Panc1 (cell line): ENCODE data around the gene TNFRSF11A. TPM values are rescaled to one million over a fixed set of nuclear protein-coding genes. Genes with fewer than 3 reads are reported as not detected.

Experiments used
- ATAC-seq: fragments of 200-7000 bp; cut with Tn5 transposase; 2 replicates; pipeline ENCODE4 v1.9.1; 2020; ENCODE audit warnings: mild to moderate bottlenecking, moderate library complexity
- BruUV-seq: library from RNA; stranded (reverse); fragments of 400-500 nt; replicated peaks from 2 replicates; lab custom pipeline; 2021; lab: Mats Ljungman, UMichigan
- CTCF ChIA-PET: fragments of 300-600 bp; sonication (Branson Sonifier 250); formaldehyde crosslinking; loops from one replicate; lab custom pipeline; 2022; ENCODE audit warnings: antibody characterized with exemption; lab: Charles Lee
- POLR2A ChIA-PET: fragments of 300-600 bp; sonication (Branson Sonifier 250); formaldehyde crosslinking; loops from one replicate; lab custom pipeline; 2022; ENCODE audit warnings: antibody characterized with exemption; lab: Charles Lee
- DNase-seq: peaks from one replicate; pipeline ENCODE4 v3.0.0-alpha.2; 2010; ENCODE audit warnings: low read depth, low spot score
- H3K27ac ChIP-seq: 2 replicates; pipeline ENCODE4 v1.5.1; 2011; ENCODE audit warnings: mild to moderate bottlenecking, low read length, inconsistent platforms
- H3K27me3 ChIP-seq: fragments of 200-500 bp; sonication (Bioruptor generic); 2 replicates; pipeline ENCODE4 v1.6.0; 2014; ENCODE audit warnings: low read length, inconsistent platforms; ENCODE audit not compliant: control insufficient read depth, insufficient read depth
- H3K36me3 ChIP-seq: fragments of 200-500 bp; sonication (Bioruptor generic); 2 replicates; pipeline ENCODE4 v1.5.1; 2014; ENCODE audit warnings: inconsistent platforms, mild to moderate bottlenecking, low read length, moderate library complexity; ENCODE audit not compliant: control insufficient read depth, insufficient read depth
- H3K4me1 ChIP-seq: 2 replicates; pipeline ENCODE4 v1.5.1; 2011; ENCODE audit warnings: inconsistent platforms, mild to moderate bottlenecking, low read length, moderate library complexity; ENCODE audit not compliant: control insufficient read depth, insufficient read depth
- H3K4me3 ChIP-seq, 2 experiments: 2 replicates each; pipeline ENCODE4 v1.5.1; 2011 to 2012; ENCODE audit warnings: low read depth in 2 of 2, low read length in 2 of 2, mild to moderate bottlenecking in 2 of 2, inconsistent platforms in 1 of 2, moderate library complexity in 1 of 2
- H3K9me3 ChIP-seq: fragments of 200-500 bp; sonication (Bioruptor generic); 2 replicates; pipeline ENCODE4 v1.5.1; 2014; ENCODE audit warnings: low read depth, mild to moderate bottlenecking, inconsistent platforms, low read length, moderate library complexity; ENCODE audit not compliant: control insufficient read depth, insufficient read depth
- CTCF ChIP-seq: fragments of 450-650 bp; IDR thresholded peaks from 2 replicates; pipeline ENCODE4 v1.5.1; 2017; ENCODE audit warnings: mild to moderate bottlenecking
- POLR2AphosphoS5 ChIP-seq: IDR thresholded peaks from 2 replicates; pipeline ENCODE4 v1.6.1; 2012; ENCODE audit warnings: mild to moderate bottlenecking, low read depth, low read length, moderate library complexity
- SIN3A ChIP-seq: IDR thresholded peaks from 2 replicates; pipeline ENCODE4 v1.6.1; 2012; ENCODE audit warnings: low read depth, mild to moderate bottlenecking, low read length, moderate library complexity, borderline replicate concordance; ENCODE audit not compliant: insufficient read depth
- TCF7L2 ChIP-seq: IDR thresholded peaks from 2 replicates; pipeline ENCODE4 v1.6.1; 2011; ENCODE audit warnings: mild to moderate bottlenecking, low read depth, low read length, inconsistent platforms
- in situ Hi-C: cut with HindIII; loops from 2 replicates; pipeline ENCODE4 v1.10.0; 2016; ENCODE audit warnings: low sequenced_read_pairs, low pct_unique_long_range_greater_than_20kb
- intact Hi-C: fragments of 100-400 bp; cut with micrococcal nuclease; formaldehyde crosslinking; loops from one replicate; pipeline ENCODE4 v1.10.0; 2022; ENCODE audit not compliant: unreplicated experiment
- total RNA-seq: library from RNA; stranded (reverse); gene quantifications from one replicate; pipeline ENCODE4 v1.2.1, GENCODE V29; 2021; ENCODE audit not compliant: unreplicated experiment
- TF ChIP-seq, protein P1 (sequence below), 2 experiments: IDR thresholded peaks; 2 replicates each; pipeline ENCODE4 v1.6.1; 2011 to 2012; ENCODE audit warnings: low read depth in 2 of 2, control low read depth in 1 of 2, low read length in 1 of 2, mild to moderate bottlenecking in 1 of 2, moderate library complexity in 1 of 2; ENCODE audit not compliant: insufficient read depth in 1 of 2

Gene TNFRSF11A
- total RNA-seq, 1 experiment from 2014 or later, result 14.1 TPM

GRCh38 chr18:62318228-62319180 lies 6.6 kb upstream of the TNFRSF11A start:
- no peaks in the 10 kb centered on the region for H3K36me3 ChIP-seq
- no peaks in the 10 kb centered on the region for H3K4me1 ChIP-seq
- H3K27me3 ChIP-seq, result no peaks in the 10 kb centered on the region
- intact Hi-C loops, result no loop called here
- ATAC-seq (no peak), DNase-seq (no peak)
- no peaks in the 10 kb centered on the region for H3K9me3 ChIP-seq
- no peak overlapping the region for H3K27ac ChIP-seq
- no peak overlapping the region for H3K4me3 ChIP-seq
- TF ChIP-seq TCF7L2 (no peak), POLR2AphosphoS5 (no peak)
- CTCF ChIA-PET, result interaction anchor here (0.5 kb wide), 1 partner anchor 397 kb away, joined by 4 read pairs; the partner anchor contains the start of gene PHLPP1
- in situ Hi-C loops, result no loop called here
- no TSS peak for BruUV-seq
- POLR2A ChIA-PET, result no interaction called here

DNA sequence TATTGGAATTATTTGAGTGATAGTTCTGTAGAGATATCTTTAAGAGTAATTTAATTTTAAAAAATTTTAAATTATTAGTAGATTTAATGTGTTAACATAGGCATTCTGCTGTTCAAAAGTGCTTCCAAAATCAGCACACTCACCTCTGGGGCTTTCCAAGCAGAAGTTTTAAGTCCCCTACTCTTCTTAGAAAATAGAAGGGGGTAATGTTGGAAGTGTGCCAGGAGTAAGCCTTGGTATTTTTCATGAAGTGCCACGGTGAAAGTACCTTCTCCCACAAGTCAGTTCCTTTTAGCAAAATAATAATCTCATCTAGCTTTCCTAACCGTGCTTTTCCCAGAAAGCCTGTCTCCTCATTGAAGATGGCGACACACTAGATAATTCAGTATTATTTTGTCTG lies 3.9 kb upstream of the TNFRSF11A start:
- TF ChIP-seq, protein P1, sequence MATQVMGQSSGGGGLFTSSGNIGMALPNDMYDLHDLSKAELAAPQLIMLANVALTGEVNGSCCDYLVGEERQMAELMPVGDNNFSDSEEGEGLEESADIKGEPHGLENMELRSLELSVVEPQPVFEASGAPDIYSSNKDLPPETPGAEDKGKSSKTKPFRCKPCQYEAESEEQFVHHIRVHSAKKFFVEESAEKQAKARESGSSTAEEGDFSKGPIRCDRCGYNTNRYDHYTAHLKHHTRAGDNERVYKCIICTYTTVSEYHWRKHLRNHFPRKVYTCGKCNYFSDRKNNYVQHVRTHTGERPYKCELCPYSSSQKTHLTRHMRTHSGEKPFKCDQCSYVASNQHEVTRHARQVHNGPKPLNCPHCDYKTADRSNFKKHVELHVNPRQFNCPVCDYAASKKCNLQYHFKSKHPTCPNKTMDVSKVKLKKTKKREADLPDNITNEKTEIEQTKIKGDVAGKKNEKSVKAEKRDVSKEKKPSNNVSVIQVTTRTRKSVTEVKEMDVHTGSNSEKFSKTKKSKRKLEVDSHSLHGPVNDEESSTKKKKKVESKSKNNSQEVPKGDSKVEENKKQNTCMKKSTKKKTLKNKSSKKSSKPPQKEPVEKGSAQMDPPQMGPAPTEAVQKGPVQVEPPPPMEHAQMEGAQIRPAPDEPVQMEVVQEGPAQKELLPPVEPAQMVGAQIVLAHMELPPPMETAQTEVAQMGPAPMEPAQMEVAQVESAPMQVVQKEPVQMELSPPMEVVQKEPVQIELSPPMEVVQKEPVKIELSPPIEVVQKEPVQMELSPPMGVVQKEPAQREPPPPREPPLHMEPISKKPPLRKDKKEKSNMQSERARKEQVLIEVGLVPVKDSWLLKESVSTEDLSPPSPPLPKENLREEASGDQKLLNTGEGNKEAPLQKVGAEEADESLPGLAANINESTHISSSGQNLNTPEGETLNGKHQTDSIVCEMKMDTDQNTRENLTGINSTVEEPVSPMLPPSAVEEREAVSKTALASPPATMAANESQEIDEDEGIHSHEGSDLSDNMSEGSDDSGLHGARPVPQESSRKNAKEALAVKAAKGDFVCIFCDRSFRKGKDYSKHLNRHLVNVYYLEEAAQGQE (IDR thresholded peaks at IDR 0.05; ENCODE audit: insufficient read depth in 1 of 2, low read depth in 2 of 2, low read length in 1 of 2), result no peak
- TF ChIP-seq SIN3A, result no peak
- no peak for TF ChIP-seq TCF7L2
- no peak for TF ChIP-seq POLR2AphosphoS5
- TF ChIP-seq CTCF, result no peak
- intact Hi-C loops (no loop called here), in situ Hi-C loops (no loop called here)
- no peak for ATAC-seq
- POLR2A ChIA-PET, result no interaction called here
- DNase-seq, result no peak
- peaks cover 3% of the 10 kb centered on the region; the same call in 1 of the 2 replicates for H3K4me1 ChIP-seq
- CTCF ChIA-PET, result no interaction called here
- no peaks in the 10 kb centered on the region for H3K36me3 ChIP-seq
- H3K9me3 ChIP-seq, result no peaks in the 10 kb centered on the region
- no TSS peak for BruUV-seq
- no peak overlapping the region for H3K4me3 ChIP-seq
- no peak overlapping the region for H3K27ac ChIP-seq
- no peaks in the 10 kb centered on the region for H3K27me3 ChIP-seq
